ENCODE results near the gene EEF1A2.

GRCh38 chr20:63522981-63523611 lies 24.2 kb upstream of the EEF1A2 start:
- TF ChIP-seq EZH2 (IDR thresholded peaks at IDR 0.05) = no peak
- no peak for TF ChIP-seq POLR2AphosphoS5 (IDR thresholded peaks at IDR 0.05; ENCODE audit: borderline replicate concordance, low read depth, low read length)

Data from SK-N-MC (cell line).